Stimulated activated CD4-positive, alpha-beta T cell treated with anti-CD3 and anti-CD28 coated beads, Interleukin-4, amount 100 ng/mL, for 24 hours (primary cell): ENCODE results near the gene CUX1.
"Not testable (repeated sequence)": the region's sequence is repeated elsewhere in the genome, so short reads cannot be mapped to it uniquely, and the experiment has no call there.

Source experiments
- DNase-seq: peaks from one replicate; pipeline ENCODE4 v3.0.0-alpha.2; 2020

Gene CUX1

GRCh38 chr7:102301367-102301766 lies 483.9 kb downstream of the CUX1 start:
- DNase-seq = not testable (repeated sequence)

GRCh38 chr7:102302025-102302424 lies 484.6 kb downstream of the CUX1 start:
- DNase-seq = no peak

- no peak for DNase-seq
These were observed 486.4 kb downstream of the CUX1 start for GRCh38 chr7:102303669-102304422.

- no peak for DNase-seq
These were observed 487.2 kb downstream of the CUX1 start for GRCh38 chr7:102304668-102305067.

- DNase-seq = no peak
These were observed 488.2 kb downstream of the CUX1 start for GRCh38 chr7:102305414-102306268.

- DNase-seq = no peak
These were observed 489.7 kb downstream of the CUX1 start for GRCh38 chr7:102306916-102307677.

- DNase-seq = no peak
These were observed 493.0 kb downstream of the CUX1 start for GRCh38 chr7:102310414-102310815.

GRCh38 chr7:102312317-102312716 lies 494.9 kb downstream of the CUX1 start:
- DNase-seq = no peak

GRCh38 chr7:102313997-102314780 lies 496.8 kb downstream of the CUX1 start:
- DNase-seq = no peak

- DNase-seq = no peak
These were observed 500.0 kb downstream of the CUX1 start for GRCh38 chr7:102317231-102318059.

GRCh38 chr7:102318482-102318971 lies 501.1 kb downstream of the CUX1 start:
- DNase-seq = no peak

- DNase-seq = no peak
These were observed 502.2 kb downstream of the CUX1 start for GRCh38 chr7:102319671-102320070.

- no peak for DNase-seq
These were observed 502.8 kb downstream of the CUX1 start for GRCh38 chr7:102320181-102320580.

GRCh38 chr7:102320601-102321350 lies 503.4 kb downstream of the CUX1 start:
- no peak for DNase-seq

GRCh38 chr7:102321351-102322201 lies 504.1 kb downstream of the CUX1 start:
- no peak for DNase-seq

- DNase-seq = no peak
These were observed 504.8 kb downstream of the CUX1 start for GRCh38 chr7:102322202-102322715.

- DNase-seq = no peak
These were observed 506.4 kb downstream of the CUX1 start for GRCh38 chr7:102323914-102324195.

GRCh38 chr7:102325106-102325505 lies 507.7 kb downstream of the CUX1 start:
- not testable (repeated sequence) for DNase-seq

GRCh38 chr7:102326157-102326889 lies 508.9 kb downstream of the CUX1 start:
- no peak for DNase-seq
